Sigmoid colon (tissue), 4 donors: ENCODE data around the gene SKOR1.

Source experiments
- EP300 ChIP-seq, 4 donors: sonication (generic); formaldehyde crosslinking; IDR thresholded peaks; one replicate each; pipeline ENCODE4 v1.6.1; 2017; ENCODE audit warnings: antibody characterized with exemption in 4 of 4
- POLR2A ChIP-seq, 2 donors: fragments of 450-650 bp; IDR thresholded peaks; one replicate each; pipeline ENCODE4 v1.6.1; 2016; ENCODE audit warnings: antibody characterized with exemption in 2 of 2, mild to moderate bottlenecking in 2 of 2, moderate library complexity in 2 of 2
- TF ChIP-seq, protein P1 (sequence below), 4 experiments: fragments of 450-650 bp in 3 of 4; fragments of 200-600 bp in 1 of 4; IDR thresholded peaks; one replicate each; pipeline ENCODE4 v1.5.1; 2016 to 2019; ENCODE audit warnings: antibody characterized with exemption in 4 of 4, mild to moderate bottlenecking in 3 of 4, moderate library complexity in 2 of 4

- TF ChIP-seq, protein P1, sequence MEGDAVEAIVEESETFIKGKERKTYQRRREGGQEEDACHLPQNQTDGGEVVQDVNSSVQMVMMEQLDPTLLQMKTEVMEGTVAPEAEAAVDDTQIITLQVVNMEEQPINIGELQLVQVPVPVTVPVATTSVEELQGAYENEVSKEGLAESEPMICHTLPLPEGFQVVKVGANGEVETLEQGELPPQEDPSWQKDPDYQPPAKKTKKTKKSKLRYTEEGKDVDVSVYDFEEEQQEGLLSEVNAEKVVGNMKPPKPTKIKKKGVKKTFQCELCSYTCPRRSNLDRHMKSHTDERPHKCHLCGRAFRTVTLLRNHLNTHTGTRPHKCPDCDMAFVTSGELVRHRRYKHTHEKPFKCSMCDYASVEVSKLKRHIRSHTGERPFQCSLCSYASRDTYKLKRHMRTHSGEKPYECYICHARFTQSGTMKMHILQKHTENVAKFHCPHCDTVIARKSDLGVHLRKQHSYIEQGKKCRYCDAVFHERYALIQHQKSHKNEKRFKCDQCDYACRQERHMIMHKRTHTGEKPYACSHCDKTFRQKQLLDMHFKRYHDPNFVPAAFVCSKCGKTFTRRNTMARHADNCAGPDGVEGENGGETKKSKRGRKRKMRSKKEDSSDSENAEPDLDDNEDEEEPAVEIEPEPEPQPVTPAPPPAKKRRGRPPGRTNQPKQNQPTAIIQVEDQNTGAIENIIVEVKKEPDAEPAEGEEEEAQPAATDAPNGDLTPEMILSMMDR (IDR thresholded peaks at IDR 0.05) = no peak
- TF ChIP-seq EP300 (IDR thresholded peaks at IDR 0.05) = no peak
- TF ChIP-seq POLR2A (IDR thresholded peaks at IDR 0.05) = no peak
Measured at GRCh38 chr15:67884009-67884408, 58.7 kb downstream of the SKOR1 start.
